ENCODE measurements around the gene MCRIP1.
A peak's percentile ranks its signal among the peaks of the same experiment; 100 is the strongest.

The MCRIP1 gene

DNA sequence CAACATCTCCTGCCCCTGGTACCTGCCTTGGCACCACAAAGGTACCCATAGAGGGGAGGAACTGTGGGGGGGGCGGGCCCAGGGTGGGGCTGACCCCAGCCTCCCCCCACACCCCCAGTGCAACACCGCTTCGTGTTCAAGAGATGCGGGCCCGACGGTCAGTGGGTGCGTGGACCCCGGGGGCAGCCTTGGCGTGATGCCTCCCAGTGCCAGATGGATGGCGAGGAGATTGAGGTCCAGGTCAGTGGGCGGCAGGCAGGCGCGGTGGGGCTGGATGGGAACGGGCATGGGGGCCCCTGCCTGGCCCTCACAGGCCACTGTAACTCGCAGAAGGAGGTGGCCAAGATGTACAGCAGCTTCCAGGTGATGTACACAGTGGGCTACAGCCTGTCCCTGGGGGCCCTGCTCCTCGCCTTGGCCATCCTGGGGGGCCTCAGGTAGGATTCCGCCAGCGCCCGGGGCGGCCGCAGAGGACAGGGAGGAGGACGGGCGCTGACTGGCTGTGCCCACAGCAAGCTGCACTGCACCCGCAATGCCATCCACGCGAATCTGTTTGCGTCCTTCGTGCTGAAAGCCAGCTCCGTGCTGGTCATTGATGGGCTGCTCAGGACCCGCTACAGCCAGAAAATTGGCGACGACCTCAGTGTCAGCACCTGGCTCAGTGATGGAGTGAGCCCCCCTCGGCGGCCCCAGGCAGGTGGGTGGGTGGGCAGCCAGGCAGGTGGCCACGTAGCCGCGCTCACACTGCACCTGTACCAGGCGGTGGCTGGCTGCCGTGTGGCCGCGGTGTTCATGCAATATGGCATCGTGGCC lies 22.0 kb downstream of the MCRIP1 start:
- Histone ChIP-seq H3K4me1 (ENCODE audit: low read length) (no peaks in the 10 kb centered on the region), H3K4me3 (ENCODE audit: low read length) (no peak overlapping the region), H3K4me2 (ENCODE audit: low read length) (no peak overlapping the region), H3K79me2 (ENCODE audit: low read length) (no peaks in the 10 kb centered on the region), H2AFZ (ENCODE audit: low read depth, low read length) (no peak overlapping the region), H3K36me3 (replicated peaks; ENCODE audit: low read depth, low read length) (no peaks in the 10 kb centered on the region), H3K9ac (ENCODE audit: low read length) (no peak overlapping the region), H3K27me3 (ENCODE audit: low read depth, low read length) (peaks cover 4% of the 10 kb centered on the region; the same call in 1 of the 2 replicates), H4K20me1 (ENCODE audit: insufficient read depth, low read length) (no peaks in the 10 kb centered on the region), H3K9me3 (ENCODE audit: insufficient read depth, low read length) (no peaks in the 10 kb centered on the region), H3K27ac (ENCODE audit: low read length) (no peak overlapping the region)
- TF ChIP-seq EZH2phosphoT487 (IDR thresholded peaks at IDR 0.05; ENCODE audit: low read depth) (no peak), CTCF (IDR thresholded peaks at IDR 0.05; ENCODE audit: low read depth, low read length) (no peak)

GRCh38 chr17:81810476-81810875 lies 22.6 kb downstream of the MCRIP1 start:
- H3K4me1 ChIP-seq (ENCODE audit: low read length), result no peaks in the 10 kb centered on the region
- H3K36me3 ChIP-seq (replicated peaks; ENCODE audit: low read depth, low read length), result no peaks in the 10 kb centered on the region
- H3K9me3 ChIP-seq (ENCODE audit: insufficient read depth, low read length), result no peaks in the 10 kb centered on the region
- peaks cover 4% of the 10 kb centered on the region; the same call in 1 of the 2 replicates for H3K27me3 ChIP-seq (ENCODE audit: low read depth, low read length)
- H3K4me3 ChIP-seq (ENCODE audit: low read length), result no peak overlapping the region
- H3K27ac ChIP-seq (ENCODE audit: low read length), result no peak overlapping the region
- no peak overlapping the region for H3K9ac ChIP-seq (ENCODE audit: low read length)
- H3K4me2 ChIP-seq (ENCODE audit: low read length), result no peak overlapping the region
- TF ChIP-seq CTCF (IDR thresholded peaks at IDR 0.05; ENCODE audit: low read depth, low read length), result no peak
- no peak for TF ChIP-seq EZH2phosphoT487 (IDR thresholded peaks at IDR 0.05; ENCODE audit: low read depth)
- H4K20me1 ChIP-seq (ENCODE audit: insufficient read depth, low read length), result no peaks in the 10 kb centered on the region
- H2AFZ ChIP-seq (ENCODE audit: low read depth, low read length), result no peak overlapping the region
- H3K79me2 ChIP-seq (ENCODE audit: low read length), result no peaks in the 10 kb centered on the region

DNA sequence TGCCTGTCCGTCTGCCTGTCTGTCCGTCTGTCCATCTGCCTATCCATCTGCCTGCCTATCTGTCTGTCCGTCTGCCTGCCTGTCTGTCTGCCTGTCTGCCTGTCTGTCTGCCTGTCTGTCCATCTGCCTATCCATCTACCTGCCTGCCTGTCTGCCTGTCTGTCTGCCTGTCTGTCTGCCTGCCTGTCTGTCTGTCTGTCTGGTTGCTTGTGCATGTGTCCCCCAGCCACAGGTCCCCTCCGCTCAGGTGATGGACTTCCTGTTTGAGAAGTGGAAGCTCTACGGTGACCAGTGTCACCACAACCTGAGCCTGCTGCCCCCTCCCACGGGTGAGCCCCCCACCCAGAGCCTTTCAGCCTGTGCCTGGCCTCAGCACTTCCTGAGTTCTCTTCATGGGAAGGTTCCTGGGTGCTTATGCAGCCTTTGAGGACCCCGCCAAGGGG lies 23.5 kb downstream of the MCRIP1 start:
- Histone ChIP-seq H3K9me3 (ENCODE audit: insufficient read depth, low read length) (no peaks in the 10 kb centered on the region), H3K79me2 (ENCODE audit: low read length) (no peaks in the 10 kb centered on the region), H3K27me3 (ENCODE audit: low read depth, low read length) (peaks cover 4% of the 10 kb centered on the region; the same call in 1 of the 2 replicates), H3K4me3 (ENCODE audit: low read length) (no peak overlapping the region), H3K36me3 (replicated peaks; ENCODE audit: low read depth, low read length) (no peaks in the 10 kb centered on the region), H3K27ac (ENCODE audit: low read length) (no peak overlapping the region), H3K9ac (ENCODE audit: low read length) (no peak overlapping the region), H2AFZ (ENCODE audit: low read depth, low read length) (no peak overlapping the region), H4K20me1 (ENCODE audit: insufficient read depth, low read length) (no peaks in the 10 kb centered on the region), H3K4me2 (ENCODE audit: low read length) (no peak overlapping the region), H3K4me1 (ENCODE audit: low read length) (no peaks in the 10 kb centered on the region)
- no peak for TF ChIP-seq EZH2phosphoT487 (IDR thresholded peaks at IDR 0.05; ENCODE audit: low read depth)
- TF ChIP-seq CTCF (IDR thresholded peaks at IDR 0.05; ENCODE audit: low read depth, low read length), result no peak

- Histone ChIP-seq H3K36me3 (replicated peaks; ENCODE audit: low read depth, low read length) (no peaks in the 10 kb centered on the region), H4K20me1 (ENCODE audit: insufficient read depth, low read length) (no peaks in the 10 kb centered on the region), H3K4me2 (ENCODE audit: low read length) (no peak overlapping the region), H3K27ac (ENCODE audit: low read length) (no peak overlapping the region), H3K9me3 (ENCODE audit: insufficient read depth, low read length) (no peaks in the 10 kb centered on the region), H3K27me3 (ENCODE audit: low read depth, low read length) (peaks cover 4% of the 10 kb centered on the region; the same call in 1 of the 2 replicates), H3K79me2 (ENCODE audit: low read length) (no peaks in the 10 kb centered on the region), H3K4me1 (ENCODE audit: low read length) (no peaks in the 10 kb centered on the region), H2AFZ (ENCODE audit: low read depth, low read length) (no peak overlapping the region), H3K9ac (ENCODE audit: low read length) (no peak overlapping the region), H3K4me3 (ENCODE audit: low read length) (no peak overlapping the region)
- TF ChIP-seq EZH2phosphoT487 (IDR thresholded peaks at IDR 0.05; ENCODE audit: low read depth) (no peak), CTCF (IDR thresholded peaks at IDR 0.05; ENCODE audit: low read depth, low read length) (peak; percentile 37)
Observed at GRCh38 chr17:81808778-81809555, 24.1 kb downstream of the MCRIP1 start.

Measured in OCI-LY3 (cell line).